NCI-H128 (cell line): ENCODE results near the gene PLA2G7.
"Not testable (repeated sequence)": the region's sequence is repeated elsewhere in the genome, so short reads cannot be mapped to it uniquely, and the experiment has no call there.

ENCODE experiments used
- DNase-seq: peaks from one replicate; lab custom pipeline; 2025; ENCODE audit not compliant: unreplicated experiment; lab: John Stamatoyannopoulos, UW

Gene PLA2G7

DNA sequence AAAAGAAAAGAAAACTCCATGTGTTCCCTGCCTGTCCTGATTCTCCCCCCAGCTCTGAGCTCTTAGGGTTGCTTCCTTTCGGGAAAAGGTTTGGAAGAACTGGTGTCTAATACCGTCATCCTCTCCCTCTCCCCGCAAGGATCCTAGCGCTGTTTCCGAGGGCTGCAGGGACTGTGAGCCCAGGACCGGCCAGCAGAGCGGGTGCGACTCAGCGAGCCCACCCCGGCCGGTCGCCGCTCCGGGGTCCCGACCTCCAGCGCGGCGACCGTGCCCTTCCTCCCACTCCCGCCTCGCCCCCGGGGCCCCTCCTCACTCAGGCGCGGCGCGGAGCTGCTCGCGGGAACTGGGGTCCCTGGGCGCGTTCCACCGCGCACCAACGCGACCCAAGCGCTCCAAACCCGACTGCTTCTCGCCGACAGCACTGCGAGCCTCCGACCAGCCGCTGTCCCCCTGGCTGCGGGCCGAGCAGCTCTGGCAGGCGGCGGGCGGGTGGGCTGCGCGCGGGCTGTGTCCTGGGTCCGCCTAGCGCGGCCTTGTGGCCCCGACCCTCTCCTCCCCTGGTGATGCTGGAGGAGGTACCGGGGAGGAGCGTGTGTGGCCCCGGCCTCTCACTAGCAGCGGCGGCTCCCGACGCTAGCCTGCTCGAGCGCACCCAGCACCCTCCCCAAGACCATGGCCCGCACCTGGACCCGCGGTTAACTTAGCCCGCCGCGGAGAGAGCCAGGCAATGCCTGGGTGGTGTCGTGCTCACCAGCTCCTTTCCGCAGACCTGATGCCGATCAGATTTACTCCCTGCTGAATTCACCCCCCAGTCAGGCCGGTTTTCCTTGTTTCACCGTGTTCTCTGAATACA lies at the start of gene PLA2G7:
TSS of gene PLA2G7 (minus strand) at position 509 of the 853 bp plus-strand sequence. CDS start 12,484 bp downstream, outside the sequence.
- no peak for DNase-seq

DNA sequence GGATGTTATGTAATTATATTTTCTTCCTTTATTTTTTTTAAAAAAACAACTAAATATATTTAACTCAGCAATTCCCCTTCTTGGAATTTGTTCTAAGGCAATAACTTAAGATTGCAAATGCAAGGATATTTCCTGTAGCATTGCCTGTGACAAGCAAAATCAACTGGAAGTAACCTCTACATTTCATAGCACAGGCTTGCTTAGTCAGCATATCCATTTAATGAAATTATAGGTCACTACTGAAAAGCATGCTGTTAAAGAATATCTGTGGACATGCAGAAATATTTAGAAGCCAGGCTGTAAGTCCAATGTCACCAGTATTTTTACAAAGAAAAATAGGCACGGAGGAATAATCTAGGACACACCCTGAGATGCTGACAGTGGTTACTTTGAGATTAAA lies 49.4 kb upstream of the PLA2G7 start:
- no peak for DNase-seq

- DNase-seq = peak; percentile 31
Measured at GRCh38 chr6:46781478-46782378, 46.6 kb upstream of the PLA2G7 start.

DNA sequence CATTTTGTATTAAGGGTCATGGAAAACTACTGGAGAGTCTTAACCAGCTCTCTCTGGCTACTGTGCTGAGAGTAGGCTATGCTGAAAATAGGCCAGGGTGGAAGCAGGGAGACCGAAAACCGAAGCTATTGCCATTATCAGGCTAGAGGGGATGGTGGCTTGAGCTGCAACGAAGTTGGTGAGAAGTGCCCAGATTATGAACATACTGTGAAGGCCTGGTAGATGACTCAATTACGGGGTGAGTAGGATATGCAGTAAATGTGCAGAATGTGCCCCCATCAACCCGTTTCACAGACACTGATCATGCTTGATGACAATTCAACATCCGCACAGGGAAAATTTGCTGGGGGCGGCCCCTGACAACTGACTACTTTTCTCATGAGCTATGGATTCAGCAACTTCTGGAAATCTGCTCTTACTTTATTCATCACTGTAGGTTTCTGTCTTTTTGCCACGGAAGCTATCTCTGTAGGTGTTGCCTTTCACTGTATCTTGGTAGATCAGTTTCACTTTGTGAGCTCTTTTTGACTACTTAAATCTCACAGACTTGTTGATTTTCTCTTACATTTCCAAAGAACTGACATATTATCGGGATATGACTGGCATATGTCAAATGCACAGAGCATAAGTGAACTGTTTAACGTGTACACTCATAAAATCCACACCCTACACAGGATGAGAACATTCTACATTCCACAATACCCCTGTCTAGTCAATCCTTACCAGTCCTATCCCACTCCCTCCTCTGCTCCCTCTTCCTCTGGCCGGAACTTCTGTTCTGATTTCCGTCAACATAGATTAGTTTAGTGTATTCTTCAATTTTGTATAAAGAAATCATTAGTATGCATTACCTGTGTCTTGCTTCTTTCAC lies 42.5 kb upstream of the PLA2G7 start:
- no peak for DNase-seq

- DNase-seq = peak; percentile 14
Measured at GRCh38 chr6:46776070-46776712, 41.0 kb upstream of the PLA2G7 start.

DNA sequence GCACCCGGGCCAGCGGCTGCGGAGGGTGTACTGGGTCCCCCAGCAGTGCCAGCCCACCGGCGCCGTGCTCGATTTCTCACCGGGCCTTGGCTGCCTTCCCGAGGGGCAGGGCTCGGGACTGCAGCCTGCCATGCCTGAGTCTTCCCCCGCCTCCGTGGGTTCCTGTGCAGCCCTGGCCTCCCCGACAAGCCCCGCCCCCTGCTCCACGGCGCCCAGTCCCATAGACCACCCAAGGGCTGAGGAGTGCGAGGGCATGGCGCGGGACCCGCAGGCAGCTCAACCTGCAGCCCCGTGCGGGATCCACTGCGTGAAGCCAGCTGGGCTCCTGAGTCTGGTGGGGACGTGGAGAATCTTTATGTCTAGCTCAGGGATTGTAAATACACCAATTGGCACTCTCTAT lies 39.6 kb upstream of the PLA2G7 start:
- not testable (repeated sequence) for DNase-seq

- DNase-seq = no peak
Measured at GRCh38 chr6:46773201-46773855, 38.2 kb upstream of the PLA2G7 start.

DNA sequence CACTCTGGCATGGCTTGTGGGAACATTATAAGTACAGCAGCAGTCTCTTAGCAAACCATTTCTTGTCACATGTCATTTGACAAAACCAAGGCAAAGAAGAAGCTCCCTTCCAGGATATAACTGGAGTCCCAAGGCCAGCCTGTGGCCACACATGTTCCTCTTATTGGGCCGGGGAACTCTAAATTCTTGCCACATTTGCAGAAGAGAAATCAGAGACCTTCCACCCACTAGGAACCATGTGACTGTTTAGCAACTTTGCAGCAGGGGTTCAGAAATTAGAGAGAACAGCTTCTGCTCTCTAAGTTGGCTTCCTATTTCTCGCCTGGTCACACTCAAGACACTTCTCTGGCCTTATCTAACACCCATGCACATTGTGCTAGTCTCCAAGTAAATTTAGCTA lies 37.6 kb upstream of the PLA2G7 start:
- no peak for DNase-seq

GRCh38 chr6:46772016-46772415 lies 36.8 kb upstream of the PLA2G7 start:
- no peak for DNase-seq

GRCh38 chr6:46764961-46765360 lies 29.8 kb upstream of the PLA2G7 start:
- no peak for DNase-seq

DNA sequence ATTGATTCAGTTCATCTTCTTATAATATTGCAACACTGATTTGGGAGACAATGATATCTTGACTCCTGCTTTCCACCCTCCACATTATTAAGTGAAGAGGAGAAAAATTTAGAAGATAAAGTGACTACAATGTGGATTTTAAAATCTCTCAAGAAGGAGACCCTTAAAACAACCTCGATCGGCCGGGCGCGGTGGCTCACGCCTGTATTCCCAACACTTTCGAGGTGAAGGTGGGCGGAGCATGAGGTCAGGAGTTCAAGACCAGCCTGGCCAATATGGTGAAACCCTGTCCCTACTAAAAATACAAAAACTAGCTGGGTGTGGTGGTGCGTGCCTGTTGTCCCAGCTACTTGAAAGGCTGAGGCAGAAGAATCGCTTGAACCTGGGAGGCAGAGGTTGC lies 29.1 kb upstream of the PLA2G7 start:
- not testable (repeated sequence) for DNase-seq

DNA sequence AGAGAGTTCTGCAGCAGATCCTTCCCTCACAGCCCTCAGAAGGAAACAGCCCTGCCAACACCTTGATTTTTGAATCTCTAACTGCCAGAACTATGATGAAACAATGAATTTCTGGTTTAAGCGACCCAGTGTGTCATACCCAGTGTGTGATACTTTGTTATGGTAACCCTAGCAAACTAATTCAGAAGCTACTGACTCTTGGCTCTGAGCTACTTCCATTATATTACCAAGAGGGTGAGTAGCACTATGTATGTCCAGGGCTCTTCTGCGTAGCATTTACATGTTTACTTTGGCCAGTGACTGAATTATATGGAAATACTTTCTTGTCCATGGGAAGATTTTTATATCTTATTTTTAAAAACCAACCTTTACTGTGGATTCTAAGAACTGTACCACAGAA lies 28.3 kb upstream of the PLA2G7 start:
- DNase-seq = no peak

DNA sequence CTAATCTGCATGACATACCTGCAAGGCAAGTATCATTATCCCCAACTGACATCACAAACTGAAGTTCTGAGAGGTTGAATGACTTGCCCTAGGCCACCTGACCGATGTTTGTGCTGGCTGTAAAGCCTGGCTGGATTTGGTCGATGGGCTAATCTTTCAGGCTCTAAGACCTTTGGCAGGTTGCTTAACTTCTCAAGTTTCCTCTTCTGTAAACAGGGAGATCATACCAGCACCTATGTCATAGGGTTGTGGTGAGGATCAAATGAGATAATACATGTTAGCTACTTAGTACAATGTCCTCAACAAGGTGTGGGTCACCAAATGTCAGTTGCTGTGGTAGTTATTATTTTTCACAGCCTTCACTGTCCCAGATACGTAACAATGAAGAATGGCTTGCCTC lies 25.8 kb upstream of the PLA2G7 start:
- no peak for DNase-seq

GRCh38 chr6:46758960-46759753 lies 24.0 kb upstream of the PLA2G7 start:
- no peak for DNase-seq

GRCh38 chr6:46757214-46757596 lies 22.0 kb upstream of the PLA2G7 start:
- DNase-seq = no peak

GRCh38 chr6:46756469-46757213 lies 21.5 kb upstream of the PLA2G7 start:
- DNase-seq = no peak

DNA sequence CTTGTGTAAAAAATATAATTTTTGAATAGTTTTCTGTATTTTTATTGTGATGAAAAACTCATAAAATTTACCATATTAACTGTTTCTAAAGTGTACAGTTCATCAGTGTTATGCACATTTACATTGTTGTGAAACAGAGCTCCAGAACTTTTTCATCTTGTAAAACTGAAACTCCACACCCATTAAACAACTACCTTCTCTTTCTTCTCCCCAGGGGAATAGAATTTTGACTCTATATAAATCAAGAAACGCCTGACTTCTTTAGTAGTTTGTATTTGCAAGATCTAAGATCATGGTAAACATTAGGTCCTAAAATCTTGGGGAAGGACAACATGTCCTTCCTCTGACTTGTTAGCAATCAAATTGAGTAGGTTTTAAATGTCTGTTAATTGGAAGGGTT lies 20.7 kb upstream of the PLA2G7 start:
- DNase-seq = no peak

DNA sequence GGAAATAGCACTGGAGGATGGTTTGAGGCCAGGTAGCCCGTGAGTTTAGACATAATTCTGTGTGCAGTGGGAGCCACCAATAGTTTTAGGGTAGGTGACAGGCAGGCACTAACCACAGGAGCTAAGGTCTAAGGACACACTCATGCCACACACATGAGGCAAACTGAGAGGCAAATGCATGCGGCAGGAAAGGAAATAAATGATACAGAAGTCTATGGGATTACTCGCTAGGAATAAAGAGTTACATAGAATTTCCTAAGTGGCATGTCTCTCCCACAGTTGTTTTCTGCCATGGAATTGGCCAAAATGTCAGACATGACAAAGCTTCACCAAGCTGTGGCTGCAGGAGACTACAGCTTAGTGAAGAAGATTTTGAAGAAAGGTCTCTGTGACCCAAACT lies 16.5 kb upstream of the PLA2G7 start:
- DNase-seq = no peak

- no peak for DNase-seq
Measured at GRCh38 chr6:46749731-46750130, 14.6 kb upstream of the PLA2G7 start.
